ENCODE data around the gene DLGAP1.

DNA sequence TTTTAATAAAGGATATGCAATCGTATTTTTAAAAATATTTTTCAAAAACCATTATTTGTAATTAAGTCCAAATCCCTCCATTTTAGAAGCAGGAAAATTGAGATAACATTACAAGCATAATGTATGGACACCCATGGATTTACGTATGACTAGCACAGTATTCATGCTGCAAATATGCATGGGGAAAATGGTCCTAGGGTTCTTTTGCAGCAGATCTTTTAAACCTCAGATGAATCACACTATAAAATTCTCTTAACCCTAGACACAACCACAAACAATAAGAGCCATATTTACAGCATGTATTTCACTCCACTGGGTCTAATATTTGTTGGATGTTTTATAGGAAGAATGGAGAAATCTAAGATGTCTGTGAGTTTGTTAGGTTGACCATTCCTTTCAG is 551.8 kb downstream of the DLGAP1 start:
- TF ChIP-seq, protein P1, sequence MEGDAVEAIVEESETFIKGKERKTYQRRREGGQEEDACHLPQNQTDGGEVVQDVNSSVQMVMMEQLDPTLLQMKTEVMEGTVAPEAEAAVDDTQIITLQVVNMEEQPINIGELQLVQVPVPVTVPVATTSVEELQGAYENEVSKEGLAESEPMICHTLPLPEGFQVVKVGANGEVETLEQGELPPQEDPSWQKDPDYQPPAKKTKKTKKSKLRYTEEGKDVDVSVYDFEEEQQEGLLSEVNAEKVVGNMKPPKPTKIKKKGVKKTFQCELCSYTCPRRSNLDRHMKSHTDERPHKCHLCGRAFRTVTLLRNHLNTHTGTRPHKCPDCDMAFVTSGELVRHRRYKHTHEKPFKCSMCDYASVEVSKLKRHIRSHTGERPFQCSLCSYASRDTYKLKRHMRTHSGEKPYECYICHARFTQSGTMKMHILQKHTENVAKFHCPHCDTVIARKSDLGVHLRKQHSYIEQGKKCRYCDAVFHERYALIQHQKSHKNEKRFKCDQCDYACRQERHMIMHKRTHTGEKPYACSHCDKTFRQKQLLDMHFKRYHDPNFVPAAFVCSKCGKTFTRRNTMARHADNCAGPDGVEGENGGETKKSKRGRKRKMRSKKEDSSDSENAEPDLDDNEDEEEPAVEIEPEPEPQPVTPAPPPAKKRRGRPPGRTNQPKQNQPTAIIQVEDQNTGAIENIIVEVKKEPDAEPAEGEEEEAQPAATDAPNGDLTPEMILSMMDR (IDR thresholded peaks at IDR 0.05) = no peak
- TF ChIP-seq POLR2AphosphoS5 (IDR thresholded peaks at IDR 0.05) = no peak
- no peak for TF ChIP-seq EP300 (IDR thresholded peaks at IDR 0.05)
